ENCODE results near the gene SLC37A1.
"Not testable (repeated sequence)": the region's sequence is repeated elsewhere in the genome, so short reads cannot be mapped to it uniquely, and the experiment has no call there.

The SLC37A1 gene

DNA sequence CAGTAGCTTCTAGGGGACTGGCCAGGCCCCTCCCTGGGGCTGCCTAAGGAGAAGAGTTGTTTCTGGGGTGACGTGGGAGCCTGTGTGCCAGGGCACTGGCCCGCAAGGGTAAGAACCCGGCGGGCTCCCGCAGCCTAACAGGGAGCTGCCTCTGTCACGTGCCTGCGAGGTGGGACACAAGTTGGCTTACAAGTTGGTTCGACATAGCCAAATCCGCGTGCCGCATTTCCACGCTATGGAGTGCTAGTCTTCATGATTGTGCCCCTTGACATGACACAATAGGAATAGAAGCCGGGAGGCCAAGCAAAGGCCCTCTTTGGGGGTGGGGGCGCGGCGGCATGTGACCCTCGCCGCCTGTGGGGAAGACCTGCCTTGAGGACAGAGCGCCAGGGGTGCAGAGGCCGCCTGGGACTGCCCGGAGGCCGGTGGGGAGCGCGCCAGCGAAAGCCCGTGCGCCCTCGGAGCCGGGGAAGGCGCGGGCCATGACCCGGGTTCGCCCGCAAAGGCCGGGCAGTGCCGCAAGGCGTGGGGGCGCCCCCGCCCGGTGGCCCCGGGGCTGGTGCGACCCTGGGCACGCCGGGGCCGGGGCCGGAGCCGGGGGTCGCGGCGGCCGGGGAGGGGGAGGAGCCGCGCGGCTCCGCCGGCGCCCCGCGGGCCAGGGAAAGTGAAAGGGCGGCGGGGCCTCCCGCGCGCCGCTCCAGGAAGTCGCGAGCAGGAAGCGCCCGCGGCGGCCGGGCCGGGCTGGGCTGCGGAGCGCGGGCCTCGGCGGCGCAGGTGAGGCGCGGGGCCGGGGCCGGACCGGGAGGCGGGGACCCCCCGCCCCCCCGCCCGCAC, at the start of gene SLC37A1:
Gene SLC37A1 (plus strand): TSS at position 702 of the 834 bp plus-strand sequence. CDS start 4,603 bp downstream, outside the sequence.
- DNase-seq (ENCODE audit: low spot score): no peak

GRCh38 chr21:42463861-42464515, 49.7 kb upstream of the SLC37A1 start:
- no peak for DNase-seq (ENCODE audit: low spot score)

DNA sequence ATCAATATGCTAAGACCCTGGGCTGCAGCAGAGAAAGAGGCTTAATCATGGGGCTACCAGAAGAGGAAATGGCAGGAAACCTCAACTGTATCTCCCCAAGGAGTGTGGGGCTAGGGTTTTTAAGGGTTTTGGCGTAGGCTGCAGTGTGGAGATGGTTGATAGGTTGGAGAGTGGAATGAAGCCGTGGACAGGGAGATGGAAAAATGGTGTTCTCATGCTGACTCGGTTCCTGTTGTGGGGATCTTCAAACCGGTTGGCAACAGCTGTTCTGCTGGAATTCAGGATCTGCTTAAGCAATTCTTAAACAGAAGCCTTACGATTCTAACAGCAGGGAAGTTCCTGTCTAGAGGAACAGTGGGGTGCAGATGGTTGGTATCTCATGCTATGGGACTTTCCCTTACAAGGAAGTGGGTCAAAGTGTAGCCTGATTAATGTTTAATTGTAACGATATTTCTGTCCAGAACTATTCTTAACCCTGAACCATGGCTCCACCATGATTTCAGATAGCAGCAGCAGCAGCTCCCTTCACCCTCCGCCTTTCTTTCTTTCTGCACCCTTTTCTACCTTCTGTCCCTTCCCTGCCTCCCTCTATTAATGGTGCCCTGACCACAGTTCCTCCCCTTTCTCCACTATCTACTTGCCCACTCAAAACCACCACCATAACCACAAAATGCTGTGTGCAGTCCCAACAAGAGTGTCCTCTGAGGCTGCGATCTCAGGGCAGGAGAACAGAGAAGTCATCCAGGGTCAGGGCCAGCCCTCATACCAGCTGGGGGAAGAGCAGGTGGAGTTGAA, 48.4 kb upstream of the SLC37A1 start:
- DNase-seq (ENCODE audit: low spot score): no peak

GRCh38 chr21:42465803-42466127, 47.9 kb upstream of the SLC37A1 start:
- DNase-seq (ENCODE audit: low spot score): no peak

DNA sequence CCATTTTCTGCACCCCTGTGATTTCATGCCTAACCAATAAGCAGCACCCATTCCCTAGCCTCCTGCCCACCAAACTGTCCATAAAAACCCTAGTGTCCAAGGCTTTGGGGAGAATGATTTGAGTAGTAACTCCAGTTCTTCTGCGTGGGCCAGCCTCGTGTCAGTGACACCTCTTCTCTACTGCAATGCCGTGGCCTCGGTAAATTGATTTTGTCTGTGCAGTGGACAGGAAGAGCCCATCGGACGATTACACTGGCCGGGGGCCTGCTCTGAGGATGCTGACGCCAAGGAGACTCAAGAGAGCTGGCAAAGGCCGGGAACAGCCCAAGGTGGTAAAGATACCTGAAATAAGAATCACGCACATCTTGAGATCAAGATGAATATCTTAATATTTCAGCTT, 47.0 kb upstream of the SLC37A1 start:
- no peak for DNase-seq (ENCODE audit: low spot score)

DNA sequence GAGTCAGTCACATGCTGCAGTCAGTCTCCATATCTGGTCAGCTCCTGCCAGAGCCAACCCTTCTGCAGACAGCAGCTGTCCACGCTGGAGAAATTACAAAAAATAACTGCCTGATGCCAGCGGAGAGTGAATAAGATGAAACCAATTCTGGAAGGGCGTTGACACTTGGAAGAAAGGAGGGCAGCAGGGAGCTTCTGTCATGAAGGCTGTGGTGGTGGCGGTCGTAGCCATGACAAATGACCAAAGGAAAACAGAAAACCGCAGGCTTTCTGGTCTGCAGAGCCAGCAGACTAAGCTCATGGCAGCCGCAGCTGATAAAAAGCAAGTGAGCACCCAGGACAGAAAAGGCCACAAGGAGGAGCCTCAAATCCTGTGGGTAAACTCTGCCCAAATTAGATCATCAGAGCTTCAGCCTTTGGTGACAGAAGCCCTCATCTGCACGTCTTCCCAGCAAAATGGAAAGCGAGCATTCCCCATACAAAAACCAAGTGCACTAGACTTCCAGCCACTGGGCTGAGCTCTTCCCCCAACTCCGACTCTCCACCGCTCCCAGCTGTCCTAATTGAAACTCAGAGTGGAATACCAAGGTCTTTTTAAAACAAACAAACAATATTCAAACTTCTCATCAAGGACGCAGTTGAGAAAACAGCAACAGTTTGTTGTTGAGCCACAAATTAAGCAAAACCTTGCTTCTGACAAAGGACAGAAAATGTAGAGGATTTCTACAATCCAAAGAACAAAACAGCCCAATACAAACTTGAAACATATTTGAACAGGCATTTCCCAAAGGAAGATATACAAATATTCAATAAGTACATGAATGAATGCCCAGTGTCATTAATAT, 46.3 kb upstream of the SLC37A1 start:
- no peak for DNase-seq (ENCODE audit: low spot score)

GRCh38 chr21:42468491-42469131, 45.0 kb upstream of the SLC37A1 start:
- no peak for DNase-seq (ENCODE audit: low spot score)

- DNase-seq (ENCODE audit: low spot score): peak; percentile 11
These were observed 44.4 kb upstream of the SLC37A1 start for GRCh38 chr21:42469272-42469671.

DNA sequence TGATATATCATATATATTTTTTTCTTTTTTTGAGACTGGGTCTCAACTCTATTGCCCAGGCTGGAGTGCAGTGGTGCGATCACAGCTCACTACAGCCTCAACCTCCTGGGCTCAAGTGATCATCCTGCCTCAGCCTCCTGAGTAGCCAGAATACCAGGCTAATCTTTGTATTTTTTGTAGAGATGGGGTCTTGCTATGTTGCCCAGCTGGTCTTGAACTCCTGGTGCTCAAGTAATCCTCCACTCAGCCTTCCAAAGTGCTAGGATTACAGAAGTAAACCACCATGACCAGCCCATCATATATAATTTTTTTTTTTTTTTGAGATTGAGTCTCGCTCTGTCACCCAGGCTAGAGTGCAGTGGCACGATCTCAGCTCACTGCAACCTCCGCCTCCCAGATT, 43.9 kb upstream of the SLC37A1 start:
- not testable (repeated sequence) for DNase-seq (ENCODE audit: low spot score)

GRCh38 chr21:42471206-42471605, 42.4 kb upstream of the SLC37A1 start:
- no peak for DNase-seq (ENCODE audit: low spot score)

DNA sequence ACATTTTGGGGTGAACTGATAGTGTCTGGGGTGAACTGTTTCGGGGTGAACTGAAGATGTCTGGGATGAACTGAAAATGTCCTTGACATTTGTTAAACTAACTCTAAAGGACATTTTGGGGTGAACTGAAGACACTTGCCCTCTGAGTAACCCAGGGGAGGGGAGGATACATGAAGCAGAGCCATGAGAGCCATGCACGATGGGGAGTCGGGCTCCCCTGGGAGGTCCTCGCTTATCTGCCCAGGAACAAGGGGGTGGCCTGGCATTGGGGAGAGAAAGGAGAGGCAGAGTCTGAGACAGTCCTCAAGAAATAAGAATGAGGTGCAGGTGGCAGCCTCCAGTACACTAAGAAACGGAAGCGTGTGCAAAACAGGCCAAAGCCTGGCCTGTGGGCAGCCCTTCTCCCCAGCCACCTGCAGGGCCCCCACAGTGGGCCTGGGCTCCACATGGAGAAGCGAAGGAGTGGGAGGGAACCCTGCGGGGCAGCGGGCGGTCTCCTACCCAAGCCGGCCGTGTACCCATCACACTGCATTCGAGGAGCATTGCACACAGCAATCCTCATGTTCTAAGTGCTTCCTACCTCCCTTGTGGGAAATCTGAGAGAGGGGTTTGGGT, 41.8 kb upstream of the SLC37A1 start:
- DNase-seq (ENCODE audit: low spot score): no peak

- no peak for DNase-seq (ENCODE audit: low spot score)
These were observed 41.1 kb upstream of the SLC37A1 start for GRCh38 chr21:42472521-42472920.

- no peak for DNase-seq (ENCODE audit: low spot score)
These were observed 40.1 kb upstream of the SLC37A1 start for GRCh38 chr21:42473498-42474042.

GRCh38 chr21:42474043-42474831, 39.4 kb upstream of the SLC37A1 start:
- no peak for DNase-seq (ENCODE audit: low spot score)

DNA sequence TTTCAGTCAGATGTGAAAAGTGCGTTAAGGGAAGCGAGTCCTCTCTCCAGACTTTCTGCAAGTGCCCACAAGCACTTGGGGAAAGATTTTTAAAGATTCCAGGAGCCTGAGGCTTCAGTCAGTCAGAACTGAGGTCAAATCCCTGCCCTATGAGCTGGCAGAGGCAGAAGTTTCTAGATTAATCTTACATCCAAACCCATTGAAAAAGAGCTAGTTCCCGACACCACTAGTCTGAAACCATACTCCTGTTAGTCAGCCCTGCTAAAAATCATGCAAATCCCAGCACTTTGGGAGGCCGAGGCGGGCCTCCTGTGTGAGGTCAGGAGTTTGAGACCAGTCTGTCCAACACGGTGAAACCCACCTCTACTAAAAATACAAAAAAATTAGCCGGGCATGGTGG, 38.6 kb upstream of the SLC37A1 start:
- DNase-seq (ENCODE audit: low spot score): no peak

- DNase-seq (ENCODE audit: low spot score): no peak
These were observed 37.9 kb upstream of the SLC37A1 start for GRCh38 chr21:42475526-42476387.

- no peak for DNase-seq (ENCODE audit: low spot score)
These were observed 37.0 kb upstream of the SLC37A1 start for GRCh38 chr21:42476388-42477331.

GRCh38 chr21:42478504-42478903, 35.1 kb upstream of the SLC37A1 start:
- no peak for DNase-seq (ENCODE audit: low spot score)
